Panc1 (cell line): Measurements from ENCODE around the gene AQP12B. TPM values are rescaled to one million over a fixed set of nuclear protein-coding genes. Genes with fewer than 3 reads are reported as not detected.

Experiments
- ATAC-seq: fragments of 200-7000 bp; cut with Tn5 transposase; 2 replicates; pipeline ENCODE4 v1.9.1; 2020; ENCODE audit warnings: mild to moderate bottlenecking, moderate library complexity
- BruUV-seq: library from RNA; stranded (reverse); fragments of 400-500 nt; replicated peaks from 2 replicates; lab custom pipeline; 2021; lab: Mats Ljungman, UMichigan
- CTCF ChIA-PET: fragments of 300-600 bp; sonication (Branson Sonifier 250); formaldehyde crosslinking; loops from one replicate; lab custom pipeline; 2022; ENCODE audit warnings: antibody characterized with exemption; lab: Charles Lee
- POLR2A ChIA-PET: fragments of 300-600 bp; sonication (Branson Sonifier 250); formaldehyde crosslinking; loops from one replicate; lab custom pipeline; 2022; ENCODE audit warnings: antibody characterized with exemption; lab: Charles Lee
- DNase-seq: peaks from one replicate; pipeline ENCODE4 v3.0.0-alpha.2; 2010; ENCODE audit warnings: low read depth, low spot score
- H3K27ac ChIP-seq: 2 replicates; pipeline ENCODE4 v1.5.1; 2011; ENCODE audit warnings: mild to moderate bottlenecking, low read length, inconsistent platforms
- H3K27me3 ChIP-seq: fragments of 200-500 bp; sonication (Bioruptor generic); 2 replicates; pipeline ENCODE4 v1.6.0; 2014; ENCODE audit warnings: low read length, inconsistent platforms; ENCODE audit not compliant: control insufficient read depth, insufficient read depth
- H3K36me3 ChIP-seq: fragments of 200-500 bp; sonication (Bioruptor generic); 2 replicates; pipeline ENCODE4 v1.5.1; 2014; ENCODE audit warnings: inconsistent platforms, mild to moderate bottlenecking, low read length, moderate library complexity; ENCODE audit not compliant: control insufficient read depth, insufficient read depth
- H3K4me1 ChIP-seq: 2 replicates; pipeline ENCODE4 v1.5.1; 2011; ENCODE audit warnings: inconsistent platforms, mild to moderate bottlenecking, low read length, moderate library complexity; ENCODE audit not compliant: control insufficient read depth, insufficient read depth
- H3K4me3 ChIP-seq, 2 experiments: 2 replicates each; pipeline ENCODE4 v1.5.1; 2011 to 2012; ENCODE audit warnings: low read depth in 2 of 2, low read length in 2 of 2, mild to moderate bottlenecking in 2 of 2, inconsistent platforms in 1 of 2, moderate library complexity in 1 of 2
- H3K9me3 ChIP-seq: fragments of 200-500 bp; sonication (Bioruptor generic); 2 replicates; pipeline ENCODE4 v1.5.1; 2014; ENCODE audit warnings: low read depth, mild to moderate bottlenecking, inconsistent platforms, low read length, moderate library complexity; ENCODE audit not compliant: control insufficient read depth, insufficient read depth
- POLR2AphosphoS5 ChIP-seq: IDR thresholded peaks from 2 replicates; pipeline ENCODE4 v1.6.1; 2012; ENCODE audit warnings: mild to moderate bottlenecking, low read depth, low read length, moderate library complexity
- SIN3A ChIP-seq: IDR thresholded peaks from 2 replicates; pipeline ENCODE4 v1.6.1; 2012; ENCODE audit warnings: low read depth, mild to moderate bottlenecking, low read length, moderate library complexity, borderline replicate concordance; ENCODE audit not compliant: insufficient read depth
- TCF7L2 ChIP-seq: IDR thresholded peaks from 2 replicates; pipeline ENCODE4 v1.6.1; 2011; ENCODE audit warnings: mild to moderate bottlenecking, low read depth, low read length, inconsistent platforms
- in situ Hi-C: cut with HindIII; loops from 2 replicates; pipeline ENCODE4 v1.10.0; 2016; ENCODE audit warnings: low sequenced_read_pairs, low pct_unique_long_range_greater_than_20kb
- intact Hi-C: fragments of 100-400 bp; cut with micrococcal nuclease; formaldehyde crosslinking; loops from one replicate; pipeline ENCODE4 v1.10.0; 2022; ENCODE audit not compliant: unreplicated experiment
- total RNA-seq: library from RNA; stranded (reverse); gene quantifications from one replicate; pipeline ENCODE4 v1.2.1, GENCODE V29; 2021; ENCODE audit not compliant: unreplicated experiment
- TF ChIP-seq, protein P1 (sequence below), 2 experiments: IDR thresholded peaks; 2 replicates each; pipeline ENCODE4 v1.6.1; 2011 to 2012; ENCODE audit warnings: low read depth in 2 of 2, control low read depth in 1 of 2, low read length in 1 of 2, mild to moderate bottlenecking in 1 of 2, moderate library complexity in 1 of 2; ENCODE audit not compliant: insufficient read depth in 1 of 2
- TF ChIP-seq, protein P2 (sequence below): fragments of 450-650 bp; IDR thresholded peaks from 2 replicates; pipeline ENCODE4 v1.5.1; 2017; ENCODE audit warnings: mild to moderate bottlenecking

Gene AQP12B
- total RNA-seq, 1 experiment from 2014 or later, result not detected

DNA sequence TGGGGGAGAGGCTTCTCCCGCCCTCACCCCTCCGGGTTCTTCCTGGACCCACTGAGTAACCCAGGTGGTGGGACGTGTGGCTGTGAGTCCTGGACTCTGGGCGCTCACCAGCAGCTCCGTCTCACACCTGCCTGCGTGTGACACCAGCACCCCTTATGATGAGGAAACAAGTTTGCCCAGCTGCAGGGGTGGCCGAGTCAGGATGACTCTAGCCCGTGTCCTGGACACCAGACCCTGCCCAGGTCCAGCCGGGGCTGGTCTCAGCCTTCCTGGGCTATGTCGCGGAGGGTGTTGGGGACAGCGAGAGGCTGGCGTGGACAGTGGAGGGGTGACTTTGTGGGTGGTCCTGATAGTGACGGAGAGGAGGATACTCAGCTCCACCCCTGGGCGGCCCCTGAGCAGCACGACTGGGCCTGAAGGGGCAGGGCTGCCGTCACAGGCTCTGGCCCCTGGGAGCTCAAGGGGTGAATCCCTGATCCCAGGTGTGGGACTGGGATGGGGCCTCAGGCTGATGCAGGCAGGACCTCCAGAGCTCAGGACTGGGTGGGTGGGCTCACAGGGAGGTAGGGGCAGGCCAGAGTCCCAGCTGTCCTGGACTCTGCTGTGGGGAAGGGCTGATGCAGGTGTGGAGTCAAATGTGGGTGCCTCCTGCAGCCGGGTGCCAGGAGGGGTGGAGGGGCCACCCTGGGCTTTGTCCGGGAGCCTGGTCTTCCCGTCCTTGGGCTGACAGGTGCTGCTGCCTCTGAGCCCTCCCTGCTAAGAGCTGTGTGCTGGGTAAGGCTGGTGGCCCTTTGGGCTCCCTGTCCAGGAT is 53.7 kb downstream of the AQP12B start:
- BruUV-seq, result no TSS peak
- ATAC-seq (no peak), DNase-seq (no peak)
- intact Hi-C loops, result no loop called here
- no peak overlapping the region for H3K27ac ChIP-seq
- ChIA-PET CTCF (no interaction called here), POLR2A (no interaction called here)
- TF ChIP-seq POLR2AphosphoS5, result no peak
- TF ChIP-seq, protein P1, sequence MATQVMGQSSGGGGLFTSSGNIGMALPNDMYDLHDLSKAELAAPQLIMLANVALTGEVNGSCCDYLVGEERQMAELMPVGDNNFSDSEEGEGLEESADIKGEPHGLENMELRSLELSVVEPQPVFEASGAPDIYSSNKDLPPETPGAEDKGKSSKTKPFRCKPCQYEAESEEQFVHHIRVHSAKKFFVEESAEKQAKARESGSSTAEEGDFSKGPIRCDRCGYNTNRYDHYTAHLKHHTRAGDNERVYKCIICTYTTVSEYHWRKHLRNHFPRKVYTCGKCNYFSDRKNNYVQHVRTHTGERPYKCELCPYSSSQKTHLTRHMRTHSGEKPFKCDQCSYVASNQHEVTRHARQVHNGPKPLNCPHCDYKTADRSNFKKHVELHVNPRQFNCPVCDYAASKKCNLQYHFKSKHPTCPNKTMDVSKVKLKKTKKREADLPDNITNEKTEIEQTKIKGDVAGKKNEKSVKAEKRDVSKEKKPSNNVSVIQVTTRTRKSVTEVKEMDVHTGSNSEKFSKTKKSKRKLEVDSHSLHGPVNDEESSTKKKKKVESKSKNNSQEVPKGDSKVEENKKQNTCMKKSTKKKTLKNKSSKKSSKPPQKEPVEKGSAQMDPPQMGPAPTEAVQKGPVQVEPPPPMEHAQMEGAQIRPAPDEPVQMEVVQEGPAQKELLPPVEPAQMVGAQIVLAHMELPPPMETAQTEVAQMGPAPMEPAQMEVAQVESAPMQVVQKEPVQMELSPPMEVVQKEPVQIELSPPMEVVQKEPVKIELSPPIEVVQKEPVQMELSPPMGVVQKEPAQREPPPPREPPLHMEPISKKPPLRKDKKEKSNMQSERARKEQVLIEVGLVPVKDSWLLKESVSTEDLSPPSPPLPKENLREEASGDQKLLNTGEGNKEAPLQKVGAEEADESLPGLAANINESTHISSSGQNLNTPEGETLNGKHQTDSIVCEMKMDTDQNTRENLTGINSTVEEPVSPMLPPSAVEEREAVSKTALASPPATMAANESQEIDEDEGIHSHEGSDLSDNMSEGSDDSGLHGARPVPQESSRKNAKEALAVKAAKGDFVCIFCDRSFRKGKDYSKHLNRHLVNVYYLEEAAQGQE (IDR thresholded peaks at IDR 0.05; ENCODE audit: insufficient read depth in 1 of 2, low read depth in 2 of 2, low read length in 1 of 2), result no peak
- no peaks in the 10 kb centered on the region; the same call in 1 of the 2 replicates for H3K4me1 ChIP-seq
- H3K36me3 ChIP-seq, result no peaks in the 10 kb centered on the region
- in situ Hi-C loops, result no loop called here
- no peaks in the 10 kb centered on the region for H3K27me3 ChIP-seq
- no peak overlapping the region for H3K4me3 ChIP-seq
- no peaks in the 10 kb centered on the region for H3K9me3 ChIP-seq

DNA sequence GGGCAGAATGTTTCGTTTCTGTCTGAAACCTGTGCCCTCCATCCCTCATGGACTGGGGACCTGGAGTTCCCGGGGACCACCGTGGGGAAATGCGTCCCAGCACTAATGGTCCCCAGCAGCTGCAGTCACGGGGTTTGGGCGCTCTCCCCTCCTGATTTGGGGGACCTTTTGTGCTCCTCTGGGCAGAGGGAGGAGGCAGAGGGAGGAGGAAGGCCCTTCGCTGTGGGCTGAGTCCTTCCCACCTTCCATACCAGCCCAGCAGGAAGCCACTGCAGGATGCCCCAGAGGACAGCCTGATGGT is 54.2 kb downstream of the AQP12B start:
- H3K9me3 ChIP-seq, result no peaks in the 10 kb centered on the region
- TF ChIP-seq POLR2AphosphoS5, result no peak
- TF ChIP-seq, protein P1 (IDR thresholded peaks at IDR 0.05; ENCODE audit: insufficient read depth in 1 of 2, low read depth in 2 of 2, low read length in 1 of 2), result no peak
- TF ChIP-seq SIN3A, result no peak
- no peak for TF ChIP-seq TCF7L2
- TF ChIP-seq, protein P2, sequence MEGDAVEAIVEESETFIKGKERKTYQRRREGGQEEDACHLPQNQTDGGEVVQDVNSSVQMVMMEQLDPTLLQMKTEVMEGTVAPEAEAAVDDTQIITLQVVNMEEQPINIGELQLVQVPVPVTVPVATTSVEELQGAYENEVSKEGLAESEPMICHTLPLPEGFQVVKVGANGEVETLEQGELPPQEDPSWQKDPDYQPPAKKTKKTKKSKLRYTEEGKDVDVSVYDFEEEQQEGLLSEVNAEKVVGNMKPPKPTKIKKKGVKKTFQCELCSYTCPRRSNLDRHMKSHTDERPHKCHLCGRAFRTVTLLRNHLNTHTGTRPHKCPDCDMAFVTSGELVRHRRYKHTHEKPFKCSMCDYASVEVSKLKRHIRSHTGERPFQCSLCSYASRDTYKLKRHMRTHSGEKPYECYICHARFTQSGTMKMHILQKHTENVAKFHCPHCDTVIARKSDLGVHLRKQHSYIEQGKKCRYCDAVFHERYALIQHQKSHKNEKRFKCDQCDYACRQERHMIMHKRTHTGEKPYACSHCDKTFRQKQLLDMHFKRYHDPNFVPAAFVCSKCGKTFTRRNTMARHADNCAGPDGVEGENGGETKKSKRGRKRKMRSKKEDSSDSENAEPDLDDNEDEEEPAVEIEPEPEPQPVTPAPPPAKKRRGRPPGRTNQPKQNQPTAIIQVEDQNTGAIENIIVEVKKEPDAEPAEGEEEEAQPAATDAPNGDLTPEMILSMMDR, result no peak
- ChIA-PET CTCF (no interaction called here), POLR2A (no interaction called here)
- no peak overlapping the region for H3K27ac ChIP-seq
- no peaks in the 10 kb centered on the region for H3K27me3 ChIP-seq
- DNase-seq, result no peak
- in situ Hi-C loops (no loop called here), intact Hi-C loops (no loop called here)
- H3K4me1 ChIP-seq, result no peaks in the 10 kb centered on the region; the same call in 1 of the 2 replicates
- BruUV-seq, result no TSS peak
- no peak overlapping the region for H3K4me3 ChIP-seq
- H3K36me3 ChIP-seq, result no peaks in the 10 kb centered on the region
- ATAC-seq, result no peak
